GM12878 (cell line): ENCODE measurements around the gene ABCB8. TPM values are rescaled to one million over a fixed set of nuclear protein-coding genes. Genes with fewer than 3 reads are reported as not detected.
A peak's percentile ranks its signal among the peaks of the same experiment; 100 is the strongest.

Experiments
- BCL3 ChIP-seq: IDR thresholded peaks from 2 replicates; pipeline ENCODE4 v1.6.1; 2011; ENCODE audit warnings: borderline replicate concordance, low read depth, mild to moderate bottlenecking, moderate library complexity, low read length; ENCODE audit not compliant: insufficient read depth, poor library complexity, severe bottlenecking
- BCLAF1 ChIP-seq: fragments of 450-650 bp; IDR thresholded peaks from 2 replicates; pipeline ENCODE4 v1.6.1; 2017; ENCODE audit warnings: antibody characterized with exemption, mild to moderate bottlenecking, moderate library complexity
- CTCF ChIP-seq, 3 experiments: IDR thresholded peaks in 2 of 3; conservative IDR thresholded peaks in 1 of 3; 2 replicates each; pipeline ENCODE4 v1.5.1; 2011; ENCODE audit warnings: low read depth in 3 of 3, low read length in 3 of 3, mild to moderate bottlenecking in 3 of 3, control low read depth in 2 of 3, moderate library complexity in 2 of 3, inconsistent platforms in 1 of 3, mixed read lengths in 1 of 3; ENCODE audit not compliant: control insufficient read depth in 2 of 3, insufficient read depth in 1 of 3; ENCODE audit errors: extremely low read depth in 1 of 3
- ESRRA ChIP-seq: IDR thresholded peaks from 2 replicates; pipeline ENCODE4 v1.6.1; 2012; ENCODE audit warnings: mild to moderate bottlenecking, low read length, improper control_type of control experiment
- KDM1A ChIP-seq: fragments of 200-600 bp; sonication (generic); IDR thresholded peaks from 2 replicates; pipeline ENCODE4 v1.6.1; 2016; ENCODE audit warnings: borderline replicate concordance
- NR2C1 ChIP-seq: fragments of 450-650 bp; IDR thresholded peaks from 2 replicates; pipeline ENCODE4 v1.6.1; 2017; ENCODE audit warnings: antibody characterized with exemption, mild to moderate bottlenecking, moderate library complexity
- PRDM15 ChIP-seq: fragments of 450-650 bp; formaldehyde crosslinking; IDR thresholded peaks from 2 replicates; pipeline ENCODE4 v1.4.0; 2020; ENCODE audit warnings: mild to moderate bottlenecking, moderate library complexity
- SUZ12 ChIP-seq: fragments of 200-600 bp; sonication (generic); IDR thresholded peaks from one replicate; pipeline ENCODE4 v1.6.1; 2018; ENCODE audit warnings: antibody characterized with exemption, mild to moderate bottlenecking; ENCODE audit not compliant: unreplicated experiment
- USF1 ChIP-seq: IDR thresholded peaks from 2 replicates; pipeline ENCODE4 v1.6.1; 2011; ENCODE audit warnings: borderline replicate concordance, low read depth, mild to moderate bottlenecking, moderate library complexity, mixed read lengths, low read length; ENCODE audit not compliant: insufficient read depth; ENCODE audit errors: extremely low read length
- ZNF592 ChIP-seq: fragments of 450-650 bp; IDR thresholded peaks from 2 replicates; pipeline ENCODE4 v1.6.1; 2017; ENCODE audit warnings: mild to moderate bottlenecking, moderate library complexity
- polyA plus RNA-seq, 11 experiments: library from polyadenylated mRNA; depleted of rRNA in 4 of 11; unstranded in 6 of 11; stranded (reverse) in 5 of 11; fragments of >200 nt; fragmentation: Nextera tagmentation in 4 of 11; fragmentation: Illumina TruSeq in 1 of 11; extraction: Ambion mirVana in 4 of 11; extraction: Trizol in 1 of 11; gene quantifications; 1 replicate in 1 of 11; 2 replicates in 10 of 11; pipeline versions ENCODE4 v1.2.1 to v1.2.3, GENCODE V29; 2011 to 2016; ENCODE audit warnings: inconsistent platforms in 2 of 11, missing spikeins in 2 of 11, low read depth in 1 of 11
- total RNA-seq, 4 experiments: library from RNA; depleted of rRNA in 3 of 4; stranded (reverse); fragments of >200 nt in 3 of 4; fragmentation: Illumina TruSeq in 1 of 4; extraction: Trizol in 1 of 4; gene quantifications; 2 replicates each; pipeline versions ENCODE4 v1.2.1 to v1.2.3, GENCODE V29; 2013 to 2021

ABCB8 gene
- total and polyA plus RNA-seq, 10 of the 15 experiments (the other 5 are each of a cell fraction or from before 2014, with no cell fraction given): 0.77 to 34.8 (median 18.9) TPM

- TF ChIP-seq BCLAF1 (no peak), ZNF592 (no peak), CTCF (IDR thresholded peaks at IDR 0.05 in 2 of 3, conservative IDR thresholded peaks at IDR 0.05 in 1 of 3; ENCODE audit: control insufficient read depth in 2 of 3, extremely low read depth in 1 of 3, insufficient read depth in 1 of 3, low read depth in 3 of 3, low read length in 3 of 3) (no peak), ESRRA (no peak; the same call in 1 of the 2 replicates), SUZ12 (no peak), BCL3 (peak; percentile 60), PRDM15 (CRISPR knock-in tag) (no peak), NR2C1 (peak; percentile 32; the same call in 1 of the 2 replicates), USF1 (no peak), KDM1A (no peak)
Measured at GRCh38 chr7:151080522-151081169, 52.4 kb downstream of the ABCB8 start, which contains the start of gene FASTK (continued).
